Astrocyte of the spinal cord (primary cell): ENCODE data around the gene AHCYL1.

Source experiments
- DNase-seq: peaks from one replicate; pipeline ENCODE4 v3.0.0; 2011; ENCODE audit warnings: low read depth, low spot score
- H3K4me3 ChIP-seq: 2 replicates; pipeline ENCODE4 v1.5.1; 2011; ENCODE audit warnings: low read depth, mild to moderate bottlenecking, low read length, moderate library complexity
- CTCF ChIP-seq: IDR thresholded peaks from 2 replicates; pipeline ENCODE4 v1.5.1; 2012; ENCODE audit warnings: low read depth, mild to moderate bottlenecking, low read length, inconsistent platforms
- in situ Hi-C: cut with HindIII; loops from 2 replicates; pipeline ENCODE4 v1.10.0; 2017; ENCODE audit warnings: low sequenced_read_pairs

The AHCYL1 gene

DNA sequence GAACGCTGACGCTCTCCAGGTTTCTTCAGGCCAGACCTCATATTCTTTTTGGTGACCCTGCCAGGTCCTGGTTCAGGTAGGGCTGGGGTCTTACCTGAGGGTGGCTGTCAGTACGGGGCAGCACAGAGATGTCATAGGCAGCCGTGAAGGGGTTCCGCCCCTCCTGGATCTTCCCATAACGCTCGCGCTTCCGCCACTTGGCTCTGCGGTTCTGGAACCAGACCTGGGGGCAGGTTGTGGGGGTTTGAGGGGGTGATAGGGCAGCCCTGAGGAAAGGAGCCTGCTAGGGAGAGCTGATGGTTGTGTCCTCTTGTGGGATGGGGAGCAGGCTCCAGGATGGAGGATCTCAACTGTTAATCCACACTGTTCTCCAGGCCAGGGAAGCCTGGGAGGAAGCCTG lies 76.8 kb downstream of the AHCYL1 start:
- no peak for TF ChIP-seq CTCF
- DNase-seq: no peak
- in situ Hi-C loops: no loop called here
- no peak overlapping the region for H3K4me3 ChIP-seq

DNA sequence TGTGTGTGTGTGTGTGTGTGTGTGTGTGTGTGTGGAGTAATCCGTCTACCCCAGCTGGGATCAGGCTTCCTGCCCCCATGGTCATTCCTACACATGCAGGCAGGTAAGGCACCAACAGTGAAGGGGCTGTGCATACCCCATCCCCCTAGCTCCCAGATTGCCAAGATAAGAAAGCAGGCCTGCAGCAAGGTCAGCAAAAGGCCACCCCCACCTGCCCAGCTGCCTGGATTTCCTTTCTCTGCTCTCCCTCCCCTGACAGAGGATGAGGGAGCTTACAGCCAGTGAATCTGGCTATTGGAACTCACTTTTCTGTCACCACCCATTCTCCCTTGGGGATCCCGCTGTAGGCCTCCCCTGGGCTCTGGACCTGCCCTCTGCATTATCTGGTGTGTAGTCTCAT lies 78.0 kb downstream of the AHCYL1 start:
- no peak for DNase-seq
- TF ChIP-seq CTCF: no peak
- in situ Hi-C loops: no loop called here
- no peak overlapping the region for H3K4me3 ChIP-seq

- TF ChIP-seq CTCF: no peak
- no peak for DNase-seq
- in situ Hi-C loops: no loop called here
- no peak overlapping the region for H3K4me3 ChIP-seq
Measured at GRCh38 chr1:110063781-110064180, 79.2 kb downstream of the AHCYL1 start.

DNA sequence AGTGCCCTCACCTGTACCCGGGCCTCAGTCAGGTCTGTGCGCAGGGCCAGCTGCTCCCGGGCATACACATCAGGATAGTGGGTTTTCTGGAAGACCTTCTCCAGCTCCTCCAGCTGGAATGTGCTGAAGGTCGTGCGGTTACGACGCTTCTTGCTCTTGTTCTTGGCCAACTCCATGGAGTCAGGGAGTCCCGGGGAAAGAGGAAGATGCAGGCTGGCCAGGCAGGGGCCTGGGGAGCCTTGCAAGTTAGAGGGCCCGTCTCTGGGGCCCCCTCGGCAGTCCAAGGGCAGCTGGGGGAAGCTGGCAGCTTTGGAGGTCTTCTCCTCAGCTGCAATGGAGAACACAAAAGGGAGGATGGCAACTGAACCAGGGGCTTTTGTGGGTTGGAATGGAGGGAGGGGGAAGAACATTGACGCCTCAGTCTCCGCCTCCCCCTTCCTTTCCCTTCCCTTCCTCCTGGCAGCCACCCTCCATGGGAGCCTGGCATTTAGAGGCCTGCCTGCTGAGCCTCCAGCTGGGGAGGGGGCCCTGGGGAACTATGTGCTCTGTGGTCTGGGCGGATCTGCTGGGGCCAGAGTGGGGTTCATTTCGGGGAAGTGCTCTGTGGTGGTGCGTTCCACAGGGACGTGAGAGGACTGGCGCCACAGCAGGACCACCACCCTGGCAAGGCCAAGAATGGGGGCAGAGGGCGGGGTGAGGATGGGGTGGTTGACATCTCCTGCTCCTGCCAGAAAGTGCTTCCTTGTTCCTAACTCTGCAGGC lies 80.2 kb downstream of the AHCYL1 start:
- H3K4me3 ChIP-seq: no peak overlapping the region
- no peak for DNase-seq
- in situ Hi-C loops: no loop called here
- no peak for TF ChIP-seq CTCF

DNA sequence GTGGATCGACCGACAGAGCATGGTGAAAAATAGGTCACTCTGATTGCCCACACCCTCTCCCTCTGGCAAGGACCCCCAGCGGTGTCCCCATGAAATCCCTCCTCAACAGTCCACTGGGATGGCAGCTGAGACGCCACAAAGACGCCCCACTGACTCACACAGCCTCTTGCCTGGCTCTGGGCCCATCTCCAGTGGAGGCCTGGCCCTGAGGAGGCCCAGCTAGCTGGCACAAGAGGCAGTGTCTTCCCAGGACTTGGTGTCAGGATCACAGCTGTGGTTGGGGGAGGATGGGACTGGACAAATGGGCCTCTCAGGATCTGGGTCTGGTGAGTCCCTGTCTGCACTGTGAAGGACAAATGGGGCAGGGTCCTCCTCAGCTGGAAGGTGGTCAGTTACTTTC lies 81.3 kb downstream of the AHCYL1 start:
- in situ Hi-C loops: no loop called here

GRCh38 chr1:110067479-110067892 lies 82.9 kb downstream of the AHCYL1 start:
- TF ChIP-seq CTCF: no peak
- in situ Hi-C loops: no loop called here
- no peak for DNase-seq

More for the DNA sequence above, 81.3 kb downstream of the AHCYL1 start:
- no peak for DNase-seq
- H3K4me3 ChIP-seq: no peak overlapping the region
- TF ChIP-seq CTCF: no peak

More at GRCh38 chr1:110067479-110067892, 82.9 kb downstream of the AHCYL1 start:
- H3K4me3 ChIP-seq: no peak overlapping the region
